Raji (cell line): ENCODE results near the gene MRPL9.

Experiments used
- POLR2A ChIP-seq: IDR thresholded peaks from 2 replicates; pipeline ENCODE4 v1.6.1; 2011; ENCODE audit warnings: low read depth, low read length, control low read depth; ENCODE audit not compliant: insufficient read depth

The MRPL9 gene

GRCh38 chr1:151759241-151759640, 4.1 kb downstream of the MRPL9 start:
- no peak for TF ChIP-seq POLR2A

GRCh38 chr1:151756291-151756690, 7.0 kb downstream of the MRPL9 start:
- no peak for TF ChIP-seq POLR2A

DNA sequence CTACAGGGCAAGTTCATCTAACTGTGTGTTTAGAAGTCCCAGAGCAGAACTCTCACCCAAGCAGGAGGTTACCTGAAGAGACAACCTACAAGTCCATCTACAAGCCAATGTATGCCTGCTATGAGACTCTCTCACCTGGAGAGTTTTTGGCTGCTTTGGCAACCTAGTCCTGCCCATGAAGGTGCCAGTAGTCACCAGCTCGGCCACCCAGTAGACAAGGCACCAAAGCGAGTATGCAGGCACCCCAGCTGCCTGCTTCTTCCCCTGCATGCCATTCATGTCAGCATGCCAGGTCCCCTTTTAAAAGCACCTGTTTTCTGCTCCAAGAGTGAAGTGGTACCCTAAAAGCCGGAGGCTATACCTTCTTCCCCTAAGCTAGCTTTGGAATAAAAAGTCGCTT, 21.8 kb downstream of the MRPL9 start:
- no peak for TF ChIP-seq POLR2A

DNA sequence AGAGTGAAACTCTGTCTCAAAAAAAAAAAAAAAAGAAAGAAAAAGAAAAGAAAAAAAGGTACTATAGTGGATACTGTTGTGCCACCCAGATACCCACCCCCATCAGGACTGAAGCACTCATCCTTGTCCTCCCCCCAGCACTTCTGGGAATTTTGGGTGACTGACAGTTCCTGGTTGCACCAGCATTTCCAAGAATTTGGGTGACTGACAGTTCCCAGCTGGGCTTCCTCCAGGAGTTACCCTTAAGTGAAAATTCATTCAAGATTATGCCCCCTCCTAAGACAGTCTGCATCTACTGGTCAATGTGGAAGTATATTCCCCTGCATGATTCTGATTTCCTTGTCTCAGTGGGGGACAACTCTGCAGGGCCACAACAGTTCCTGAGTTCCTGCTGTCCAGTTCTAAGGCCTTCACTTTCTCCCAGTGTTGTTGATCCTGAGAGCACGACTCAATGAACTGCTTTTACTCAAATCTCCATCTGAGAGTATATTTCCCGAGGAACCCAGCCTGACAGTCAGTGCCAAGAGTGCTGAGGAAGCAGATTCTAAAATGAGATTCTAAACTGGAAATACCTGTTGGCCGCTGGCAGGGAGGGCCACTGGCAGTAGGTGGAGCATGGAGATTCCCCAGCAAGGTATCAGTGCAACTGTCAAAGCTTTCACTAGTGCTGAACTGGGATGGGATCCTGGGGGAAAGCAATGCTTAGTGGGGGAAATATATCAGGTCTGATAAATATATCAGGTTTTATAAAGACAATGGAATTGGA, 23.5 kb downstream of the MRPL9 start:
- no peak for TF ChIP-seq POLR2A

DNA sequence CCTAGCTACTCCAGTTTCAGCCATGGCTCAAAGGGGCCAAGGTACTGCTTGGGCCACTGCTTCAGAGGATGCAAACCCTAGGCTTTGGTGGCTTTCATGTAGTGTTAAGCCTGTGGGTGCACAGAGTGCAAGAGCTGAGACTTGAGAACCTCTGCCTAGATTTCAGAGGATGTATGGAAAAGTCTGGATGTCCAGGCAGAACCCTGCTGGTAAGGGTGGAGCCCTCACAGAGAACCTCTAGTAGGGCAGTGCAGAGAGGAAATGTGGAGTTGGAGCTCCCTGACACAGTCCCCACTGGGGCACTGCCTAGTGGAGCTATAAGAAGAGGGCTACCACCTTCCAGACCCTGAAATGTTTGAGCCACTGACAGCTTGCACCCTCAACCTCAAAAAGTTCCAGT, 25.8 kb downstream of the MRPL9 start:
- TF ChIP-seq POLR2A, result no peak

DNA sequence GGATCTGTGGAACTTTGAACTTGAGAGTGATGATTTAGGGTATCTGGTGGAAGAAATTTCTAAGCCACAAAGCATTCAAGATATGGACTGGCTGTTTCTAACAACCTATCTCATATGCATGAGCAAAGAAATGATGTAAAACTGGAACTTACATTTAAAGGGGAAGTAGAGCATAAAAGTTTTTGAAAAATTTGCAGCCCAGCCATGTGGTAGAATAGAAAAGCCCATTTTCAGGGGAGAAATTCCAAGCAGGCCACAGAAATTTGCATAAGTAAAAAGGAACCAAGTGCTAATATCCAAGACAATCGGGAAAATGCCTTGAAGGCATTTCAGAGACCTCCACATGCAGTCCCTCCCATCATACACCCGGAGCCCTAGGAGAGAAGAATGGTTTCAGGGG, 26.3 kb downstream of the MRPL9 start:
- no peak for TF ChIP-seq POLR2A

DNA sequence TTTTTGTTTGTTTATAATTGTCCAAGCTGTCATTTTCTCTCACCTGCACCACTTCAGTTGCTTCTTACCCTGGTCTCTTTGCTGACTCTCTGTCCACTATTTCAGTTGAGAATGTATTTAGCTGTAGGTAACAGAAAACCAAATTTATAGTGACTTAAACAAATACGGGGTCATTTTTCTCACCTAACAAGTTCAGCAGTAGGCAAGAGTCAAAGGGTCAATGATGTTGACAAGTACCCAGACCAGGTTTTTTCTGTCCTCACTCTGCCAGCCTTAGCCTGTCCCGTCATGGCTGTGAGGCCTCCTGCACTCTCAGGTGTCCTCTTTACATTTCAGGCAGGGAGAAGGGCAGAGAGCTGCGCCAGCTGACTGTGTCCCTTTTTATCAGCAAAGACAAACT, 30.2 kb downstream of the MRPL9 start:
- TF ChIP-seq POLR2A, result no peak

- no peak for TF ChIP-seq POLR2A
Measured at GRCh38 chr1:151729966-151730291, 33.4 kb downstream of the MRPL9 start.

DNA sequence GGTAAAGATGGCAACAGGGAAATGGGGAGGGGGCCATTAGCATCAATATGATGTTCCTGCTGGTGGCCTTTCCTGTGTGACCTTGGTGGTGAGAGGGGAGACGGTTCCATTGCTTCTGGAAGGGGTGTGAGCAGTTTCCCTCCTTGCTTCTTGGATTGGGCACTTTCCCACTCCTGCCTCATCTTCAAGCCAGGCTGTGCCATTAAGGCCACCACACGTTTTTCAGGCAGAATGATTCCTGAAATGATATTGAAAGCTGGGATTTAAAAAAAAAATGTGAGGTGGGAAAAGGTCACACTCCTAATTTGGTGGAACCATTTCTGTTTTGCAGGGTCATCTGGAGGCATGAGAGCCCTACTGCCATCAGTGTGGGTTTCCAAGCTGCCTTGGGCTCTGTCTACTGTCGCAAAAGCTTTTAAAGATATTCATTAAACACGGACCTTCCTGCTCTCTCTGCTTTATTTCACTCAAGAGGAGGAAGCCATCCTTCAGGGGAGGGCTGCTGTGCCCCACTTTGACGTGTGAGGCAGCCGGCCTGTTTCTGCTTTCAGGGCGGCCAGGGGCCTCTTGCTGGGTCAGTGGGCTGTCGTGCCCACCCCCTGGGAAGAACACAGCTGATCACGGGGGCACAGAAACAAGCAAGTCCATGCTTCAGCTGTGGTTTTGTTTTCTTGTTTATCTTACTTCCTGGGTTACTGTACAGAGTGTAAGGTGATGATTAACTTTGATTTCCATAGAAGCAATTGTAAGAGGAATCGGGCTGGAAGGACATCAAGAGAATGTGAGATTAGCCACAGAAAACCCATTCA, 33.9 kb downstream of the MRPL9 start:
- TF ChIP-seq POLR2A, result no peak

- no peak for TF ChIP-seq POLR2A
Measured at GRCh38 chr1:151728151-151729054, 34.9 kb downstream of the MRPL9 start.

GRCh38 chr1:151723726-151724370, 39.4 kb downstream of the MRPL9 start:
- TF ChIP-seq POLR2A, result no peak

DNA sequence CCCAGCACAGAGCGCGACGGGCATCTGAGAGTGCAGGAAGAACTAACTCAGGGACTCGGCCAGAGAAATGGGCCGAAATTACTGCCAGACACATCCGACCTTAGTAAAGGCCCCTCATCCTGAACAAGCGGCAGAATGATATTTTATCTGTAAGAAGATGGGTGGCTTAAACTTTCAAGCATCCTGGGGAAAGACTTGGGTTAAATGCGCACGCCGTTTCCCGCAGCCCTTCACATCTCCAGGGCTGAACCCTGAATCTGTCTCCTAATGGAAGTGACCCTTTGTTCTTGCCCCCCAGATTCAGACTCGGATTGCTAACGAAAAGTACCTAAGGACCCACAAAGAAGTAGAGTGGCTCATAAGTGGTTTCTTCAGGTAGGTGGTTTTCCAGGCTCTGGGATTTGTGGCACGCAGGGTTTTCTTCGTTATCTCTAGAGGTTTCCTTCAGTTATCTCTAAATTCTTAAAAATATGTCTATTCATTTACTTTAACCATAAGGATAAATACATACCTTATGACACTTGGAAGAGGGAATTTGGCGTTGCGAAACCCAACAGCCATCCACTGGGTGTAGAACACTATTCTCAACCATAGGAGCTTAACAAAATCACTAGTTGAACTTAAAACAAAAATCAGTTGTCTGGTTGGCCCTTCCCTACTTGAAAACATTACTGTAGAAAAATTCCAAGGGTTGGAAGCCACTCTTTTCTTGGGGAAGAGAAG, 41.3 kb downstream of the MRPL9 start:
- TF ChIP-seq POLR2A, result no peak

GRCh38 chr1:151720974-151721787, 42.1 kb downstream of the MRPL9 start, which contains the start of gene RIIAD1:
Gene RIIAD1, plus strand, starts transcription at chr1:151721522. Its CDS starts 15 bp downstream, at chr1:151721537.
- TF ChIP-seq POLR2A, result no peak
